Cardiac ventricle fibroblast (primary cell): ENCODE results near the gene VNN1. TPM values are rescaled to one million over a fixed set of nuclear protein-coding genes. Genes with fewer than 3 reads are reported as not detected.

Experiments used
- total RNA-seq: library from RNA; depleted of rRNA; stranded (reverse); fragments of >200 nt; gene quantifications from 2 replicates; pipeline ENCODE4 v1.2.3, GENCODE V29; 2015

VNN1 gene
- 0.06 TPM in 1 of 2 replicates, not detected in the other for total RNA-seq

GRCh38 chr6:132713352-132714134 is at the start of gene VNN1:
TSS of gene VNN1 (minus strand) at chr6:132714055. CDS start at chr6:132714035, 20 bp downstream.

GRCh38 chr6:132659082-132659481 is 54.8 kb downstream of the VNN1 start, which contains the start of gene TAAR1:
TSS of gene TAAR1 (minus strand) at chr6:132659182. CDS start at chr6:132646003, 13,179 bp downstream.

Other genes with a start within 250 kb of the VNN1 start
- gene STX7, start 200.9 kb downstream of the VNN1 start, total RNA-seq, result 22.0 and 25.4 TPM in 2 replicates
- gene TAAR9, start 175.8 kb downstream of the VNN1 start, total RNA-seq, result not detected in 2 replicates
- gene TAAR8, start 161.4 kb downstream of the VNN1 start, total RNA-seq, result not detected in 2 replicates
- not detected in 2 replicates for gene TAAR6, start 143.7 kb downstream of the VNN1 start, total RNA-seq
- gene TAAR5, start 124.3 kb downstream of the VNN1 start, total RNA-seq, result not detected in 2 replicates
- gene TAAR2, start 89.8 kb downstream of the VNN1 start, total RNA-seq, result not detected in 2 replicates
- not detected in 2 replicates for gene TAAR1, start 54.9 kb downstream of the VNN1 start, total RNA-seq
- gene VNN2, start 43.8 kb upstream of the VNN1 start, total RNA-seq, result not detected in 2 replicates
- 4.9 and 6.0 TPM in 2 replicates for gene SLC18B1, start 84.6 kb upstream of the VNN1 start, total RNA-seq
- 1,737 and 1,911 TPM in 2 replicates for gene RPS12, start 100.5 kb upstream of the VNN1 start, total RNA-seq